Activated naive CD8-positive, alpha-beta T cell treated with anti-CD3 and anti-CD28 coated beads for 36 hours (primary cell): Measurements from ENCODE around the gene TPBG. TPM values are rescaled to one million over a fixed set of nuclear protein-coding genes. Genes with fewer than 3 reads are reported as not detected.

Source experiments
- DNase-seq: peaks from one replicate; pipeline ENCODE4 v3.0.0; 2021
- H3K27ac Mint-ChIP-seq: one replicate; pipeline ENCODE4 v1.8.0; 2022; ENCODE audit warnings: mild to moderate bottlenecking, moderate library complexity, mixed read lengths
- H3K27me3 Mint-ChIP-seq: one replicate; pipeline ENCODE4 v1.8.0; 2022; ENCODE audit warnings: mild to moderate bottlenecking, mixed read lengths
- H3K36me3 Mint-ChIP-seq: one replicate; pipeline ENCODE4 v1.8.0; 2021; ENCODE audit warnings: mild to moderate bottlenecking, mixed read lengths
- H3K4me1 Mint-ChIP-seq: one replicate; pipeline ENCODE4 v1.8.0; 2021; ENCODE audit warnings: mixed read lengths
- H3K4me3 Mint-ChIP-seq: one replicate; pipeline ENCODE4 v1.8.0; 2022; ENCODE audit warnings: mild to moderate bottlenecking, moderate library complexity, mixed read lengths
- H3K9me3 Mint-ChIP-seq: one replicate; pipeline ENCODE4 v1.8.0; 2022; ENCODE audit warnings: mixed read lengths
- total RNA-seq, 2 experiments: library from RNA; stranded (reverse); gene quantifications; one replicate each; pipeline ENCODE4 v1.2.3, GENCODE V29; 2021

The TPBG gene
- total RNA-seq, 2 experiments from 2014 or later = not detected

DNA sequence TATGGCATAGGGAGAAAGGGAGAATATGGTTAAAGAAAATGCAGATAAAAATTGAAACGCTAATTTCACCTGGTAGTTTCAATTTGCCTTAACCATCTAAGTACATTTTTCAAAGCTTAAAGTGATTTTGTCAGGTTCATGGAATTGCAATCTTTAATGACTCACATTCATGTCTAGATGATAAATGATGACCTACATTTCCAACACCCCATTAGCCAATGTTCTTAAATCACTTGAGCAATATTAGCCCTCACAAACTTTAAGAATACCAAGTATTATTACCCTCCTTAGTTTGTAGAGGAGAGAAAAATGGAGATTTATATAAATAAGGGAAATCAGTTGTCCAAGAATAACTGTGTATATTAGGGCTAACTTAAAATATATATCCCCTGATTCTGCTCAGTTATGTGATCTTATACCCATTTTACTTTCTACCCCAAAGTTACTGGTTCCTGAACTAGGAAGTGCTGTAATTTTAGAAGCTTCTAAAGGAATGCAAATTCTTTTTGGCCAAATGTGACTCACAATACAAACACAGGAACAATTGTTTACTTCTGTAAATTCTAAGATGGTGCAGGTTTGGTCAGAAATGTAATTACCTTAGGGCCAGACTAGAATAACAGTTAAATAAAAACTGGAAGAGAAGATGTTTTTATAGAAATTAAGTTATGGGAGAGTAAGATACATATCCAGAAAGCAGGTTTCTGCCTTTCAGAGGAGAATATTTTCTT, 34.5 kb downstream of the TPBG start:
- no peak overlapping the region for H3K27ac Mint-ChIP-seq
- H3K4me1 Mint-ChIP-seq = no peaks in the 10 kb centered on the region
- H3K9me3 Mint-ChIP-seq = no peaks in the 10 kb centered on the region
- no peaks in the 10 kb centered on the region for H3K27me3 Mint-ChIP-seq
- H3K4me3 Mint-ChIP-seq = no peak overlapping the region
- H3K36me3 Mint-ChIP-seq = peaks cover 1% of the 10 kb centered on the region
- DNase-seq = no peak

DNA sequence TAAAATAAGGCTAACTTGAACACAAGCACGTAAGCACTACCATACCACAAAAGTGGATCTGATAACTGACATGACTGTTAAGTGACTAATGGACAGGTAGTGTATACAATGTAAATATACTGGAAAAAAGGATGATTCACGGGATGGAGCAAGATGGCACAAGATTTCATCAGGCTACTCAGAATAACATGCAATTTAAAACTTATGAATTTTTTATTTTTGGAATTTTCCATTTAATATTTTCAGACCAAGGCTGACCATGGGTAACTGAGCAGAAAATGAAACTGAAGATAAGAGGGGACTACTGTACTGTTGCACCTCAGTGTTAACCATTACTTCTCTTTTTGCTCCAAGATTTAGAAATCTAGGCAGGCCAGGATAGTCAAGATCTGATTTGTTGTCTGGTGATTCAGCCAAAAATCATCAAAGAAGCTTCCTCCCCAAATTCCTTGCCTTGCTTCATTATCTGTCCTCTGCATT, 45.4 kb downstream of the TPBG start:
- Mint-ChIP-seq H3K4me1 (no peaks in the 10 kb centered on the region), H3K27ac (no peak overlapping the region), H3K9me3 (no peaks in the 10 kb centered on the region), H3K4me3 (no peak overlapping the region), H3K27me3 (no peaks in the 10 kb centered on the region), H3K36me3 (no peaks in the 10 kb centered on the region)
- no peak for DNase-seq

DNA sequence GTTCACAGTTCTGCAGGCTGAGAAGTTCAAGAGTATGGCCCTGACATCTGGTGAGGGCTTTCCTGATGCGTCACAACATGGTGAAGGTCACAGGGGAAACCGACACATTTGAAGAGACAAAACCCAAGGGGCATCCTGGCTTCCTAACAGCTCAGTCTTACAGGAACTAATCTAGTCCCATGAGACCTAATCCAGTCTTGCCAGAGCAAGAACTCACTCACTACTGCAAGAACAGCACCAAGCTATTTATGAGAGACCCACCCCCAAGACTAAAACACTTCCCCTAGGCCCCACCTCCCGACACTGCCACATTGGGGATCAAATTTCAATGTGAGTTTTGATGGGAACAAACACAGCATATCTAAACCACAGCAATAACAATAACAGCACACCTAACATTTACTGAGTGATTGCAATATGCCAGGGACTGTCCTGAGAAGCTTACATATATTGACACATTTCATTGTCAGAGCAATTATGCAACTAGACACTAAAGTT, 46.6 kb downstream of the TPBG start:
- no peaks in the 10 kb centered on the region for H3K27me3 Mint-ChIP-seq
- no peak for DNase-seq
- no peak overlapping the region for H3K27ac Mint-ChIP-seq
- no peaks in the 10 kb centered on the region for H3K4me1 Mint-ChIP-seq
- H3K4me3 Mint-ChIP-seq = no peak overlapping the region
- no peaks in the 10 kb centered on the region for H3K9me3 Mint-ChIP-seq
- no peaks in the 10 kb centered on the region for H3K36me3 Mint-ChIP-seq

DNA sequence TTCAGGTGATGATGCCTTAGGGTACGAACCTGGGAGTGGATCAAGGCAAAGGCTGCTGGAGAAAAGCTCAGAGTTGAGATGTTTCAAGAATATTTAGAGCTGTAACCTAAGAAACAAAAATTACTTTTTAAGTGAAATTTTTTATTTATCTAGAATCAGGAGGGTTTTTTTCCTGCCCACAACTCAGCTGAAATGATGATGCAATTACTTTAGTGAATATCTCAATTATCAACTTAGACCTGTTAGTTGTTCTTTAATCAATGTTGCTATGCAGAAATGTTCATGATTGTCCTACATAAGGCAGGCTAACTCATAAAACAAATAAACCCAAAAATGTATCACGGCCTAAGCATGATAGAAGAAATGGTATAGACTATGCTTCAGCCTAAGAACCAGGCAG, 50.3 kb downstream of the TPBG start:
- Mint-ChIP-seq H3K27ac (no peak overlapping the region), H3K27me3 (no peaks in the 10 kb centered on the region), H3K4me3 (no peak overlapping the region), H3K4me1 (no peaks in the 10 kb centered on the region), H3K36me3 (no peaks in the 10 kb centered on the region), H3K9me3 (no peaks in the 10 kb centered on the region)
- no peak for DNase-seq

DNA sequence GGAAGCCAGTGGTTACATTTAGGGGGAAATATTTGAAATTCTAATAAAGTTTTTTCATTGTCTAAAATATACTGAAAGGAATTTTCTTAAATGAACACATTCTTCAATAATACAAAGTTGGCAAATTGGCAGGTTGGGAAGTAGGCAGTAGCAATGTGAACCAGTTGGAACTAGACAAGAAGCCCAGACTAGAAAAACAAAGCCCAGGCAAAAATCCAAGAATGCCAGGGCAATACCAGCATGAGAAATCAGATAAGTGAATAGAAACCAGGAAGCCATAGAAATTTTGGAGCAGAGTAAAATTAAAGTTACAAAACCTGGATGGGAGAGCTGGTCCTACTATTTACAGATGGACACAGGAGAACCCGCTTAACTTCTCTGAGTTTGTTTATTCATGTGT, 52.2 kb downstream of the TPBG start:
- Mint-ChIP-seq H3K4me3 (no peak overlapping the region), H3K4me1 (no peaks in the 10 kb centered on the region), H3K9me3 (no peaks in the 10 kb centered on the region), H3K27ac (no peak overlapping the region), H3K36me3 (no peaks in the 10 kb centered on the region), H3K27me3 (no peaks in the 10 kb centered on the region)
- DNase-seq = no peak

DNA sequence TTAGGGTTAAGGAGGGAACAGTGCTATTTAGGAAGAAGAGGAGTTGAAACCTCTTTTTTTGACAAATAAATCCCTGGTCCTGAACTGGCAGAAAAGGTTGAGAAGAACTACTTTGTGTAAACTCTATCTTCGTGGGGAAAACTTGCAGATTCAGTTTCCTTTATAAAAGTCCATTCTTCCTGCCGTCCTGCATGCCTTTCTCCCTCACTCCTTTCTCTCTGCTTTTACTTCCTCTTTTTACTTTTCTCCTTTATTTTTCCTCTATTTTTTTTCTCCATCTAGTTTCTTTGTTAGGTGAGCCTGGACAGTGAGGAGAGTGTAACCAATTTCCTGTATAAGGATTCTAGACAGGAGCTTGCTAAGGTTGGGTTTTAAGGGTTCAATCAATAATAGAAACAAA, 52.7 kb downstream of the TPBG start:
- Mint-ChIP-seq H3K9me3 (no peaks in the 10 kb centered on the region), H3K4me1 (no peaks in the 10 kb centered on the region), H3K36me3 (no peaks in the 10 kb centered on the region), H3K27me3 (no peaks in the 10 kb centered on the region), H3K4me3 (no peak overlapping the region), H3K27ac (no peak overlapping the region)
- DNase-seq = no peak

Other genes starting within 250 kb of the TPBG start
- 10 to 100 TPM; 25.7 to 27.0 TPM for gene IBTK, start 116.1 kb upstream of the TPBG start, total RNA-seq